HCT116 (cell line): ENCODE measurements around the gene LCOR. TPM values are rescaled to one million over a fixed set of nuclear protein-coding genes. Genes with fewer than 3 reads are reported as not detected.

Source experiments
- ATAC-seq: fragments of 200-7000 bp; cut with Tn5 transposase; 2 replicates; pipeline ENCODE4 v1.9.1; 2020; ENCODE audit warnings: mild to moderate bottlenecking, moderate library complexity
- BruUV-seq: library from RNA; stranded (reverse); fragments of 400-500 nt; replicated peaks from 2 replicates; lab custom pipeline; 2021; lab: Mats Ljungman, UMichigan
- CTCF ChIA-PET: fragments of 300-600 bp; sonication (Branson Sonifier 250); formaldehyde crosslinking; loops from one replicate; lab custom pipeline; 2021; ENCODE audit warnings: antibody characterized with exemption; lab: Charles Lee
- POLR2A ChIA-PET: fragments of 300-600, 350-600 bp; sonication (Branson Sonifier 250); formaldehyde crosslinking; loops from one replicate; lab custom pipeline; 2021; ENCODE audit warnings: antibody characterized with exemption; lab: Charles Lee
- RAD21 ChIA-PET, 2 experiments: fragments of 300-600 bp; sonication (Branson Sonifier 250); formaldehyde crosslinking; loops; one replicate each; lab custom pipeline; 2023; ENCODE audit warnings: low total read pairs in 2 of 2; ENCODE audit not compliant: uncharacterized antibody in 2 of 2, unreplicated experiment in 2 of 2, low non-redundant PET in 1 of 2; lab: Charles Lee
- DNase-seq: peaks from one replicate; pipeline ENCODE4 v3.0.0-alpha.2; 2010; ENCODE audit warnings: low read depth, low spot score
- H2AFZ ChIP-seq: fragments of 200-600 bp; shearing (Covaris generic), sonication (generic); 2 replicates; pipeline ENCODE4 v1.6.1; 2017; ENCODE audit warnings: low read depth, mixed run types, mixed read lengths, antibody characterized with exemption, low read length; ENCODE audit not compliant: poor library complexity, severe bottlenecking
- H3K27ac ChIP-seq: 2 replicates; pipeline ENCODE4 v1.5.1; 2012; ENCODE audit warnings: low read depth, low read length
- H3K27me3 ChIP-seq: fragments of 200-600 bp; sonication (generic); 2 replicates; pipeline ENCODE4 v1.6.1; 2016; ENCODE audit warnings: mixed run types, low read length, mixed read lengths; ENCODE audit not compliant: insufficient read depth
- H3K36me3 ChIP-seq, 2 experiments: fragments of 200-500 bp in 1 of 2; fragments of 200-600 bp in 1 of 2; sonication (Bioruptor generic) in 1 of 2; sonication (generic) in 1 of 2; 2 replicates each; pipeline versions ENCODE4 v1.5.1 to v1.6.1; 2014 to 2016; ENCODE audit warnings: low read length in 2 of 2, inconsistent platforms in 1 of 2, mixed read lengths in 1 of 2, mixed run types in 1 of 2; ENCODE audit not compliant: insufficient read depth in 2 of 2, control insufficient read depth in 1 of 2
- H3K4me1 ChIP-seq, 2 experiments: fragments of 200-600 bp in 1 of 2; sonication (generic) in 1 of 2; 2 replicates each; pipeline versions ENCODE4 v1.5.1 to v1.6.1; 2012 to 2017; ENCODE audit warnings: low read length in 2 of 2, inconsistent platforms in 1 of 2, mild to moderate bottlenecking in 1 of 2, mixed read lengths in 1 of 2, mixed run types in 1 of 2, moderate library complexity in 1 of 2; ENCODE audit not compliant: insufficient read depth in 2 of 2, control insufficient read depth in 1 of 2
- H3K4me2 ChIP-seq: fragments of 200-600 bp; sonication (generic); 2 replicates; pipeline ENCODE4 v1.6.1; 2017; ENCODE audit warnings: mixed run types, low read length, mixed read lengths
- H3K4me3 ChIP-seq, 2 experiments: fragments of 200-600 bp in 1 of 2; sonication (generic) in 1 of 2; replicated peaks in 1 of 2; 2 replicates each; pipeline ENCODE4 v1.5.1; 2011 to 2016; ENCODE audit warnings: low read length in 2 of 2, control low read depth in 1 of 2, low read depth in 1 of 2, mild to moderate bottlenecking in 1 of 2, mixed read lengths in 1 of 2, mixed run types in 1 of 2
- H3K79me2 ChIP-seq: fragments of 200-600 bp; sonication (generic); 2 replicates; pipeline ENCODE4 v1.6.1; 2017; ENCODE audit warnings: mild to moderate bottlenecking, mixed run types, low read length, moderate library complexity, mixed read lengths; ENCODE audit not compliant: insufficient read depth
- H3K9ac ChIP-seq: fragments of 200-600 bp; sonication (generic); 2 replicates; pipeline ENCODE4 v1.6.1; 2016; ENCODE audit warnings: low read length, mixed read lengths
- H3K9me2 ChIP-seq: fragments of 200-600 bp; sonication (generic), shearing (Covaris generic); 2 replicates; pipeline ENCODE4 v1.6.1; 2017; ENCODE audit warnings: mixed run types, mild to moderate bottlenecking, moderate library complexity; ENCODE audit not compliant: insufficient read depth
- H3K9me3 ChIP-seq, 2 experiments: fragments of 200-500 bp in 1 of 2; fragments of 200-600 bp in 1 of 2; sonication (Bioruptor generic) in 1 of 2; sonication (generic) in 1 of 2; 2 replicates each; pipeline ENCODE4 v1.6.1; 2014 to 2017; ENCODE audit warnings: low read length in 2 of 2, mixed read lengths in 2 of 2, inconsistent platforms in 1 of 2, low read depth in 1 of 2, mild to moderate bottlenecking in 1 of 2, mixed run types in 1 of 2, moderate library complexity in 1 of 2; ENCODE audit not compliant: control insufficient read depth in 1 of 2, insufficient read depth in 1 of 2
- H4K20me1 ChIP-seq: fragments of 200-600 bp; sonication (generic), shearing (Covaris generic); 2 replicates; pipeline ENCODE4 v1.6.1; 2017; ENCODE audit warnings: mixed run types, mild to moderate bottlenecking, moderate library complexity; ENCODE audit not compliant: insufficient read depth
- ATF3 ChIP-seq: IDR thresholded peaks from 2 replicates; pipeline ENCODE4 v1.6.1; 2012
- CBX3 ChIP-seq: IDR thresholded peaks from 2 replicates; pipeline ENCODE4 v1.6.1; 2012; ENCODE audit warnings: low read depth
- CEBPB ChIP-seq: IDR thresholded peaks from 2 replicates; pipeline ENCODE4 v1.6.1; 2012; ENCODE audit warnings: low read depth
- CTCF ChIP-seq, 3 experiments: fragments of 200-600 bp in 1 of 3; sonication (generic) in 1 of 3; IDR thresholded peaks in 2 of 3; conservative IDR thresholded peaks in 1 of 3; 2 replicates each; pipeline ENCODE4 v1.5.1; 2012 to 2017; ENCODE audit warnings: low read depth in 2 of 3, low read length in 2 of 3, antibody characterized with exemption in 1 of 3, borderline replicate concordance in 1 of 3, control low read depth in 1 of 3, mild to moderate bottlenecking in 1 of 3, mixed read lengths in 1 of 3, mixed run types in 1 of 3, moderate library complexity in 1 of 3; ENCODE audit not compliant: insufficient read depth in 1 of 3
- ELF1 ChIP-seq: IDR thresholded peaks from 2 replicates; pipeline ENCODE4 v1.6.1; 2012; ENCODE audit warnings: low read depth, borderline replicate concordance
- EZH2 ChIP-seq: fragments of 200-600 bp; sonication (generic); IDR thresholded peaks from 2 replicates; pipeline ENCODE4 v1.6.1; 2017; ENCODE audit warnings: antibody characterized with exemption, mixed run types
- EZH2phosphoT487 ChIP-seq: fragments of 200-600 bp; IDR thresholded peaks from 2 replicates; pipeline ENCODE4 v1.6.1; 2018; ENCODE audit warnings: antibody characterized with exemption, borderline replicate concordance
- FOSL1 ChIP-seq: IDR thresholded peaks from 2 replicates; pipeline ENCODE4 v1.6.1; 2012; ENCODE audit warnings: low read depth
- JUND ChIP-seq: IDR thresholded peaks from 2 replicates; pipeline ENCODE4 v1.6.1; 2012
- MAX ChIP-seq: IDR thresholded peaks from 2 replicates; pipeline ENCODE4 v1.6.1; 2012
- POLR2A ChIP-seq: IDR thresholded peaks from 2 replicates; pipeline ENCODE4 v1.7.0; 2011; ENCODE audit warnings: borderline replicate concordance; ENCODE audit not compliant: insufficient read depth, insufficient read length; ENCODE audit errors: extremely low read depth
- RAD21 ChIP-seq: IDR thresholded peaks from 2 replicates; pipeline ENCODE4 v1.6.1; 2012; ENCODE audit warnings: low read depth, mild to moderate bottlenecking
- REST ChIP-seq: IDR thresholded peaks from 2 replicates; pipeline ENCODE4 v1.6.1; 2012; ENCODE audit warnings: low read depth
- SIN3A ChIP-seq: IDR thresholded peaks from 2 replicates; pipeline ENCODE4 v1.6.1; 2012; ENCODE audit warnings: low read depth
- SP1 ChIP-seq: IDR thresholded peaks from 2 replicates; pipeline ENCODE4 v1.6.1; 2012; ENCODE audit warnings: low read depth
- SRF ChIP-seq: IDR thresholded peaks from 2 replicates; pipeline ENCODE4 v1.6.1; 2012; ENCODE audit warnings: low read depth
- TCF7L2 ChIP-seq: IDR thresholded peaks from 2 replicates; pipeline ENCODE4 v1.7.0; 2011; ENCODE audit warnings: borderline replicate concordance, inconsistent platforms; ENCODE audit not compliant: insufficient read depth, insufficient read length; ENCODE audit errors: extremely low read depth
- ZFX ChIP-seq: fragments of 450-650 bp; IDR thresholded peaks from 2 replicates; pipeline ENCODE4 v1.6.1; 2017
- ZNF274 ChIP-seq: fragments of 200-500 bp; sonication (Bioruptor generic); IDR thresholded peaks from 2 replicates; pipeline ENCODE4 v1.6.1; 2014; ENCODE audit warnings: mild to moderate bottlenecking, low read depth, low read length, inconsistent platforms
- intact Hi-C: fragments of 100-400 bp; cut with micrococcal nuclease; formaldehyde crosslinking; loops from 2 replicates; pipeline ENCODE4 v1.10.0; 2022
- total RNA-seq: library from RNA; stranded (reverse); gene quantifications from one replicate; pipeline ENCODE4 v1.2.1, GENCODE V29; 2021; ENCODE audit not compliant: unreplicated experiment

The LCOR gene
- total RNA-seq, 1 experiment from 2014 or later, result 59.9 TPM

- Histone ChIP-seq H3K4me1 (peaks cover 13 to 26% of the 10 kb centered on the region in 2 experiments), H4K20me1 (no peaks in the 10 kb centered on the region), H3K9ac (no peak overlapping the region), H3K4me2 (no peak overlapping the region), H3K9me3 (no peaks in the 10 kb centered on the region), H3K27ac (no peak overlapping the region), H3K4me3 (no peak overlapping the region)
- no peak for ATAC-seq
- POLR2A ChIA-PET, result no interaction called here
- TF ChIP-seq EZH2phosphoT487, result no peak
- TF ChIP-seq TCF7L2, result no peak
- TF ChIP-seq MAX, result no peak
- TF ChIP-seq CTCF (IDR thresholded peaks at IDR 0.05 in 2 of 3, conservative IDR thresholded peaks at IDR 0.05 in 1 of 3; ENCODE audit: borderline replicate concordance in 1 of 3, insufficient read depth in 1 of 3, low read depth in 2 of 3, low read length in 2 of 3), result no peak
- no peak for TF ChIP-seq ZNF274
- TF ChIP-seq FOSL1, result no peak
- no peak for TF ChIP-seq CBX3
- TF ChIP-seq REST, result no peak
- TF ChIP-seq ZFX, result no peak
- TF ChIP-seq SIN3A, result no peak
- TF ChIP-seq RAD21, result no peak
- no peak for TF ChIP-seq SRF
- TF ChIP-seq ATF3, result no peak
- no peak for TF ChIP-seq EZH2
- no peak for TF ChIP-seq SP1
- TF ChIP-seq JUND, result no peak
- TF ChIP-seq CEBPB, result no peak
- no peak for TF ChIP-seq ELF1
- TF ChIP-seq POLR2A, result no peak
- TF ChIP-seq, all 23 proteins: peak for 0
- DNase-seq, result no peak
- Histone ChIP-seq H3K36me3 (no peaks in the 10 kb centered on the region), H3K79me2 (peaks cover 11% of the 10 kb centered on the region), H2AFZ (no peak overlapping the region), H3K27me3 (no peaks in the 10 kb centered on the region), H3K9me2 (no peaks in the 10 kb centered on the region)
- intact Hi-C loops, result no loop called here
- ChIA-PET CTCF (interaction anchor here (1.0 to 1.4 kb wide), 2 partner anchors 189 to 196 kb away, joined by 3 to 4 read pairs; no protein-coding TSS in a partner anchor), RAD21 (no interaction called here)
- BruUV-seq, result no TSS peak
Observed at GRCh38 chr10:96829029-96829773, 2.9 kb upstream of the LCOR start.
